ENCODE data around the gene SPC24.

GRCh38 chr19:11145536-11145924 is 10.1 kb downstream of the SPC24 start:
- TF ChIP-seq POLR2A (IDR thresholded peaks at IDR 0.05) = no peak
- TF ChIP-seq, protein P1, sequence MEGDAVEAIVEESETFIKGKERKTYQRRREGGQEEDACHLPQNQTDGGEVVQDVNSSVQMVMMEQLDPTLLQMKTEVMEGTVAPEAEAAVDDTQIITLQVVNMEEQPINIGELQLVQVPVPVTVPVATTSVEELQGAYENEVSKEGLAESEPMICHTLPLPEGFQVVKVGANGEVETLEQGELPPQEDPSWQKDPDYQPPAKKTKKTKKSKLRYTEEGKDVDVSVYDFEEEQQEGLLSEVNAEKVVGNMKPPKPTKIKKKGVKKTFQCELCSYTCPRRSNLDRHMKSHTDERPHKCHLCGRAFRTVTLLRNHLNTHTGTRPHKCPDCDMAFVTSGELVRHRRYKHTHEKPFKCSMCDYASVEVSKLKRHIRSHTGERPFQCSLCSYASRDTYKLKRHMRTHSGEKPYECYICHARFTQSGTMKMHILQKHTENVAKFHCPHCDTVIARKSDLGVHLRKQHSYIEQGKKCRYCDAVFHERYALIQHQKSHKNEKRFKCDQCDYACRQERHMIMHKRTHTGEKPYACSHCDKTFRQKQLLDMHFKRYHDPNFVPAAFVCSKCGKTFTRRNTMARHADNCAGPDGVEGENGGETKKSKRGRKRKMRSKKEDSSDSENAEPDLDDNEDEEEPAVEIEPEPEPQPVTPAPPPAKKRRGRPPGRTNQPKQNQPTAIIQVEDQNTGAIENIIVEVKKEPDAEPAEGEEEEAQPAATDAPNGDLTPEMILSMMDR (IDR thresholded peaks at IDR 0.05) = no peak
